Measurements from ENCODE around the gene GH2.
"Not testable (repeated sequence)": the region's sequence is repeated elsewhere in the genome, so short reads cannot be mapped to it uniquely, and the experiment has no call there.

Gene GH2

DNA sequence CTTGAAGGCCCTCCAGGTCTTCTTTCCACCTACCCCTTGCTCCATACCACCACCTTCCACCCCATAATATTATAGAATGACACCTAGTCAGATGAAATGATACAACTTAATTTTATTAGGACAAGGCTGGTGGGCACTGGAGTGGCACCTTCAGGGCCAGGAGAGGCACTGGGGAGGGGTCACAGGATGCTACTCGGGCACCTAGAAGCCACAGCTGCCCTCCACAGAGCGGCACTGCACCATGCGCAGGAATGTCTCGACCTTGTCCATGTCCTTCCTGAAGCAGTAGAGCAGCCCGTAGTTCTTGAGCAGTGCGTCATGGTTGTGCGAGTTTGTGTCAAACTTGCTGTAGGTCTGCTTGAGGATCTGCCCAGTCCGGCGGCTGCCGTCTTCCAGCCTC is 13.1 kb upstream of the GH2 start:
- H3K27ac ChIP-seq (ENCODE audit: insufficient read depth, low read depth, low read length, poor library complexity, severe bottlenecking); H3K4me1 ChIP-seq (ENCODE audit: control insufficient read depth, insufficient read depth, low read length); H3K4me3 ChIP-seq (ENCODE audit: insufficient read depth, low read depth, low read length); H3K27me3 ChIP-seq (ENCODE audit: control insufficient read depth, insufficient read depth, low read length, poor library complexity, severe bottlenecking); H3K9me3 ChIP-seq (ENCODE audit: control insufficient read depth, low read length); H3K36me3 ChIP-seq (ENCODE audit: control insufficient read depth, insufficient read depth, low read length): not testable (repeated sequence)
- WGBS, 2 experiments: 88 to 98% methylated on average over 3 to 8 of the region's 10 CpGs

DNA sequence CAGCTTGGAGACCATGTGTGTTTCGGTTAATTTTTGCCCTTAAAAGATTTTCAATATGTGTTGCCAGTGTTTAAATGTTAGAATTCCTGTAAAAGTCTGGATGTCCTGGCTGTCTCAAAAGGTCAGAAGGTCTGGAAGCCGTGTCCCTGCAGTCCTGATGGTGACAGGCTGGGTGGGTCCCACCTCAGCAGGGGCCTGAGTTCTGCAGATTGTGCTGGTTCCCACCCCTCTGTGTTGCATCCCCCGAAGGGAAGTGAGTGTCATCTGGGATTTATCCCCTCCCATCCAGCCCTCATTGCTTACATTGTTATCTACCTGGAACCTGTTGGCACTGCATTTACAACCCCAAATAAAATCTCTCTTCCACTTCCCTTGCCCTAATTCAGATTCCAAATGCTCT is 12.3 kb upstream of the GH2 start:
- not testable (repeated sequence) for H3K9me3 ChIP-seq (ENCODE audit: control insufficient read depth, low read length); H3K36me3 ChIP-seq (ENCODE audit: control insufficient read depth, insufficient read depth, low read length); H3K4me1 ChIP-seq (ENCODE audit: control insufficient read depth, insufficient read depth, low read length); H3K4me3 ChIP-seq (ENCODE audit: insufficient read depth, low read depth, low read length); H3K27me3 ChIP-seq (ENCODE audit: control insufficient read depth, insufficient read depth, low read length, poor library complexity, severe bottlenecking); H3K27ac ChIP-seq (ENCODE audit: insufficient read depth, low read depth, low read length, poor library complexity, severe bottlenecking)
- WGBS, 2 experiments: 78 to 79% methylated on average over 3 of the region's 3 CpGs

DNA sequence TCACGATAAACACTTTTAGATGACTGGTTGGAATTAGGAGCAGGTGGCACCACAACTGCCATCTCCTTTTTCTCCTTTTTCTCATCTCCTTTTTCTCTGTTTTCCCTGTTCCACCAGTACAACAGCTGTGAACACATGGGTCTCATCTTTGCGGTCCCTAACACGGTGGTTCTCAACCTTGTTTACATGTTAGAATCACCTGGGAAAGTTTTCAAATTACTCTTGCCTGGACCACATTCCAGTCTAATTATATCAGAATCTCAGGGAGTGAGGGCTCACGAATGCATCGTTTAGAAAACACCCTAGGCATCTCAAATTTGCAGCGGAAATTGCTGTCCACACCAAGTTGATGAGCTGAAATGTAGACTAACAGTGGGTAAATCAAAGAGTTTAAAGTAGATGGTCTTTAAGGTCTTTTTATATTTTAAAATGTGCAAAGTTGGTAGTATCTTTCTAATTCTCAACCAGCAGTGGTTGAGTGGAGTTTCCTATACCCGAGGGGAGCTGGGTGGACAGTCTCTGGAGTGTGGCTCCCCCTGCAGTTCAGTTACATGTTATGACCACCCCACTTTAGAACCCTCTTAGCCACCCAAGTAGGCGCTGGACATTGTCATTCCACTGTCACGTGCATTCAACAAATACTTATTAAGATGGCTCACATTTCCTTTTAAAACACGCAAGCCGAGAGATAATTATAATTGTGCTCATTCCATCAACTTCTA is 10.7 kb upstream of the GH2 start:
- not testable (repeated sequence) for H3K9me3 ChIP-seq (ENCODE audit: control insufficient read depth, low read length); H3K4me1 ChIP-seq (ENCODE audit: control insufficient read depth, insufficient read depth, low read length); H3K4me3 ChIP-seq (ENCODE audit: insufficient read depth, low read depth, low read length); H3K36me3 ChIP-seq (ENCODE audit: control insufficient read depth, insufficient read depth, low read length); H3K27me3 ChIP-seq (ENCODE audit: control insufficient read depth, insufficient read depth, low read length, poor library complexity, severe bottlenecking); H3K27ac ChIP-seq (ENCODE audit: insufficient read depth, low read depth, low read length, poor library complexity, severe bottlenecking)
- 80 to 87% methylated on average over 7 of the region's 11 CpGs for WGBS, 2 experiments

DNA sequence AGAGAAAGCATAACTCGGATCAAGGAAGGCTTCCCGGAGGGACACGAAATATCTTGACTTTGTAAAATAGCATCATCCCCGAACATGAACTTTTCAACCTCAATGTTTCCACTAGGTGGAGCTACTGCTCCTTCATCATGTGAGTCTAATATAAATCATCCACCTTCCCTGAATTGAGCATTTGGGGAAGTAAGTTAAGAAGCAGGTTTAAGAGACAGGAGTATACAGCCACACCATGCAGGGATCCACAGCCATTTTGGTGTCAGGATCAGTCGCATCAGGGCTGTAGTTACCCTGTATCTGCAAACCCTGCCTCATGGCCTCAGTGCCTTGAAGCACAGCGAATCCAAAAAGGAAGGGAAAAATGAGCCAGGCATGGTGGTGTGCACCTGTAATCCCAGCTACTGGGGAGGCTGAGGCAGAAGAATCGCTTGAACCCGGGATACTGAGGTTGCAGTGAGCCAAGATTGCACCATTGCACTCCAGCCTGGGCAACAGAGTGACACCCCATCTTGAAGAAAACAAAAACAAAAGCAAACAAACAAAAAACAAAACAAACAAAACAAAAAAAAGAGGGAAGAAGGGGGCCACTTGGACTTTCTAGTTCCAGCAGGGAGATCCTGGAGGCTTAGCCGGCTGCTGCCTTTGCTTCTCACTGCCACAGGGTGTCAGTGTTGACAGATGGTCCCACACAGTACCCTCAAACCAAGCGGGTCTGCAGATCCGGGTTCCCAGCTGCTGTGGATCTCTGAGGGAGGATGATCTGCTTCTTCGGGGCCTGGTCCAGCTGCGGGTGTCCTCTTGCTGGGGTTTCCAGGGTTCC is 7.5 kb upstream of the GH2 start:
- H3K4me1 ChIP-seq (ENCODE audit: control insufficient read depth, insufficient read depth, low read length); H3K36me3 ChIP-seq (ENCODE audit: control insufficient read depth, insufficient read depth, low read length); H3K9me3 ChIP-seq (ENCODE audit: control insufficient read depth, low read length); H3K27me3 ChIP-seq (ENCODE audit: control insufficient read depth, insufficient read depth, low read length, poor library complexity, severe bottlenecking); H3K4me3 ChIP-seq (ENCODE audit: insufficient read depth, low read depth, low read length); H3K27ac ChIP-seq (ENCODE audit: insufficient read depth, low read depth, low read length, poor library complexity, severe bottlenecking): not testable (repeated sequence)
- WGBS, 2 experiments: 58 to 68% methylated on average over 13 of the region's 13 CpGs

DNA sequence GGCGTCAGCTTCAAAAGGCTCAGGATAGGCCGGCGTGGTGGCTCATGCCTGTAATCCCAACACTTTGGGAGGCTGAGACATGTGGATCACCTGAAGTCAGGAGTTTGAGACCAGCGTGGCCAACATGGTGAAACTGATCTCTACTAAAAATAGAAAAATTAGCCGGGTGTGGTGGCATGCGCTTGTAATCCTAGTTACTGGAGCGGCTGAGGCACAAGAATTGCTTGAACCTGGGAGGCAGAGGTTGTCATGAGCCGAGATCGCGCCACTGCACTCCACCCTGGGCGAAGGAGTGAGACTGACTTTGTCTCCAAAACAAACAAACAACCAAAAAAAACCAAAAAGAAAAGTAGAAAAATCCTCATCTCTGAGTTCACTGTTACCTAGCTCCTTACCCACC is 3.4 kb upstream of the GH2 start:
- H3K27ac ChIP-seq (ENCODE audit: insufficient read depth, low read depth, low read length, poor library complexity, severe bottlenecking); H3K9me3 ChIP-seq (ENCODE audit: control insufficient read depth, low read length); H3K27me3 ChIP-seq (ENCODE audit: control insufficient read depth, insufficient read depth, low read length, poor library complexity, severe bottlenecking); H3K4me3 ChIP-seq (ENCODE audit: insufficient read depth, low read depth, low read length); H3K36me3 ChIP-seq (ENCODE audit: control insufficient read depth, insufficient read depth, low read length); H3K4me1 ChIP-seq (ENCODE audit: control insufficient read depth, insufficient read depth, low read length): not testable (repeated sequence)
- WGBS, 2 experiments: 88 to 94% methylated on average over 9 to 11 of the region's 11 CpGs

DNA sequence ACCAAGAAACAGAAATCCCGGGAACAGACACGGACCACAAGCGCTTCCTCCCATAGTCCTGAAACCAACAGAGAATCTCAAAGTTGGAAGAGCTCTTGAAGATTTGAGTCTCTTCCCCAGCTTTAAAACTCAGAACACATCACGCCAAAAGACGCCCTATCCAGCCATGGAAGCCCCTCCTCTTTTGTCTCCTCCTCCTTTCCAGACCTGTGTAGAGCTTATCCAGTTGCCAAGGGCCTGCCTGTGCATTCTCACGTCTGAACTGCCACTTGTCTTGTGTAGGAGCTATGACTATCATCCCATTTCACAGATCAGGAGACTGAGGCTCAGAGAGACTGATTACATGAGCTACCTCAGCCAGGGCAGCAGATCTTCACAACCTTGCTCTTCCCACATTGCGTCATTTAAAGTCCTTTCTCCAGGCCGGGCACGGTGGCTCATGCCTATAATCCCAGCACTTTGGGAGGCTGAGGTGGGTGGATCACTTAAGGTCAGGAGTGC is 932 bp upstream of the GH2 start:
- WGBS, 2 experiments: 88 to 90% methylated on average over 9 of the region's 9 CpGs
- H3K36me3 ChIP-seq (ENCODE audit: control insufficient read depth, insufficient read depth, low read length): not testable (repeated sequence)

DNA sequence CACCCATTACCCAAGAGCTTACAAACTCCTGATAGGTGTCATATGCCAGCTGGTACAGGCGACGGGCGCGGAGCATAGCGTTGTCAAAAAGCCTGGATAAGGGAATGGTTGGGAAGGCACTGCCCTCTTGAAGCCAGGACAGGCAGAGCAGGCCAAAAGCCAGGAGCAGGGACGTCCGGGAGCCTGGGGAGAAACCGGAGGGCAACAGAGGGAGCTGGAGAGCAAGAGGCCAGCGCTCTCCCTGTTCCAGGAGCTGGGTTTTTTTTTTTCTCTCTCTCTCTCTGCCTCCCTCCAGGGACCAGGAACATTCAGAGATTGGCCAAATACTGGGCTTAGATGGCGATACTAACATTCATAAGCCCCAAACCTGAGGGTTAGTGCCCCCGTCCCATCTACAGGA is 407 bp downstream of the GH2 start:
- 49 to 50% methylated on average over 11 of the region's 11 CpGs for WGBS, 2 experiments
- H3K36me3 ChIP-seq (ENCODE audit: control insufficient read depth, insufficient read depth, low read length); H3K9me3 ChIP-seq (ENCODE audit: control insufficient read depth, low read length); H3K4me1 ChIP-seq (ENCODE audit: control insufficient read depth, insufficient read depth, low read length); H3K4me3 ChIP-seq (ENCODE audit: insufficient read depth, low read depth, low read length); H3K27ac ChIP-seq (ENCODE audit: insufficient read depth, low read depth, low read length, poor library complexity, severe bottlenecking); H3K27me3 ChIP-seq (ENCODE audit: control insufficient read depth, insufficient read depth, low read length, poor library complexity, severe bottlenecking): not testable (repeated sequence)

More for the DNA sequence above, 932 bp upstream of the GH2 start:
- not testable (repeated sequence) for H3K9me3 ChIP-seq (ENCODE audit: control insufficient read depth, low read length); H3K27ac ChIP-seq (ENCODE audit: insufficient read depth, low read depth, low read length, poor library complexity, severe bottlenecking); H3K27me3 ChIP-seq (ENCODE audit: control insufficient read depth, insufficient read depth, low read length, poor library complexity, severe bottlenecking); H3K4me1 ChIP-seq (ENCODE audit: control insufficient read depth, insufficient read depth, low read length); H3K4me3 ChIP-seq (ENCODE audit: insufficient read depth, low read depth, low read length)

DNA sequence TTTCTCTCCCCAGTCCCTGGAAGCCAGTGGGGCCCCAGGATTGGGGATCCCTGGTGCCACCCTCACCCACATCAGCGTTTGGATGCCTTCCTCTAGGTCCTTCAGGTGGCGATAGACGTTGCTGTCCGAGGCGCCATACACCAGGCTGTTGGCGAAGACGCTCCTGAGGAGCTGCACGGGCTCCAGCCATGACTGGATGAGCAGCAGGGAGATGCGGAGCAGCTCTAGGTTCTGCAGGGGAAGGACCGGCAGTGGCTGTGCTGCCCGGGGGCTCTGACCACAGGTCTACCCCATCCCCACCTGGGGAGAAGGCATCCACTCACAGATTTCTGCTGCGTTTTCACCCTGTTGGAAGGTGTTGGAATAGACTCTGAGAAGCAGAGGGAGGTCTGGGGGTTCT is 1.0 kb downstream of the GH2 start:
- no peaks in the 10 kb centered on the region for H3K36me3 ChIP-seq (ENCODE audit: control insufficient read depth, insufficient read depth, low read length)
- H3K27ac ChIP-seq (ENCODE audit: insufficient read depth, low read depth, low read length, poor library complexity, severe bottlenecking): no peak overlapping the region
- no peak overlapping the region for H3K4me3 ChIP-seq (ENCODE audit: insufficient read depth, low read depth, low read length)
- WGBS, 2 experiments: 90 to 93% methylated on average over 12 of the region's 12 CpGs
- no peaks in the 10 kb centered on the region for H3K9me3 ChIP-seq (ENCODE audit: control insufficient read depth, low read length)
- H3K27me3 ChIP-seq (ENCODE audit: control insufficient read depth, insufficient read depth, low read length, poor library complexity, severe bottlenecking): no peaks in the 10 kb centered on the region
- H3K4me1 ChIP-seq (ENCODE audit: control insufficient read depth, insufficient read depth, low read length): no peaks in the 10 kb centered on the region

DNA sequence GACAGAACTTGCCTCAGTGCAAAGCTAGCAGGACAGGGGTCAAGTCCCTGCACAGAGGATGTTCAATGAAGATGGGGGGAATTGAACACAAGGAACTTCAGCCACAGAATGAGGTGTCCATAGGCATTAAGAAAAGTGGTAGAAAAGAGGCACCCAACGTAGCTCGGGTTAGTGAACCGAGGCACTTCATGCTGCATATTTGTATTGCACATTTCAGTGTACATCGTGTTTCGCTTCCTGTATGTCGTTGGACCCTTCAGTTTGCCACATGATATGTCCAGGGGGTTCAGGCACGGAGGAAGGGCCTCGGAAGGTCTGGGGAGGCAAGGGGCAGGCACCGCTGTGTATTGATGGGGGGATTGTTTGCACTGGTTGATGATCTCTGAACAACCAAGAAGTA is 3.3 kb downstream of the GH2 start:
- not testable (repeated sequence) for H3K27me3 ChIP-seq (ENCODE audit: control insufficient read depth, insufficient read depth, low read length, poor library complexity, severe bottlenecking); H3K4me1 ChIP-seq (ENCODE audit: control insufficient read depth, insufficient read depth, low read length); H3K36me3 ChIP-seq (ENCODE audit: control insufficient read depth, insufficient read depth, low read length); H3K27ac ChIP-seq (ENCODE audit: insufficient read depth, low read depth, low read length, poor library complexity, severe bottlenecking); H3K4me3 ChIP-seq (ENCODE audit: insufficient read depth, low read depth, low read length); H3K9me3 ChIP-seq (ENCODE audit: control insufficient read depth, low read length)
- WGBS, 2 experiments: 93 to 95% methylated on average over 9 of the region's 9 CpGs

DNA sequence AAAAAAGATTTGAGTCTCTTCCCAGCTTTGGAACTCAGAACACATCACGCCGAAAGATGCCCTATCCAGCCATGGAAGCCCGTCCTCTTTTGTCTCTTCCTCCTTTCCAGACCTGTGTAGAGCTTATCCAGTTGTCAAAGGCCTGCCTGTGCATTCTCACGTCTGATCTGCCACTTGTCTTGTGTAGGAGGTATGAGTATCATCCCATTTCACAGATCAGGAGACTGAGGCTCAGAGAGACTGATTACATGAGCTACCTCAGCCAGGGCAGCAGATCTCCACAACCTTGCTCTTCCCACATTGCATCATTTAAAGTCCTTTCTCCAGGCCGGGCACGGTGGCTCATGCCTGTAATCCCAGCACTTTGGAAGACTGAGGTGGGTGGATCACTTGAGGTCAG is 7.1 kb downstream of the GH2 start:
- H3K4me3 ChIP-seq (ENCODE audit: insufficient read depth, low read depth, low read length); H3K27me3 ChIP-seq (ENCODE audit: control insufficient read depth, insufficient read depth, low read length, poor library complexity, severe bottlenecking); H3K36me3 ChIP-seq (ENCODE audit: control insufficient read depth, insufficient read depth, low read length); H3K9me3 ChIP-seq (ENCODE audit: control insufficient read depth, low read length); H3K27ac ChIP-seq (ENCODE audit: insufficient read depth, low read depth, low read length, poor library complexity, severe bottlenecking); H3K4me1 ChIP-seq (ENCODE audit: control insufficient read depth, insufficient read depth, low read length): not testable (repeated sequence)
- 88 to 90% methylated on average over 6 of the region's 6 CpGs for WGBS, 2 experiments

Measured in ectodermal cell (in vitro differentiated cells).